ENCODE results near the gene ZNF132. TPM values are rescaled to one million over a fixed set of nuclear protein-coding genes. Genes with fewer than 3 reads are reported as not detected.

ZNF132 gene
- total and polyA plus RNA-seq, 2 experiments from 2014 or later: 2.2 to 5.2 TPM

DNA sequence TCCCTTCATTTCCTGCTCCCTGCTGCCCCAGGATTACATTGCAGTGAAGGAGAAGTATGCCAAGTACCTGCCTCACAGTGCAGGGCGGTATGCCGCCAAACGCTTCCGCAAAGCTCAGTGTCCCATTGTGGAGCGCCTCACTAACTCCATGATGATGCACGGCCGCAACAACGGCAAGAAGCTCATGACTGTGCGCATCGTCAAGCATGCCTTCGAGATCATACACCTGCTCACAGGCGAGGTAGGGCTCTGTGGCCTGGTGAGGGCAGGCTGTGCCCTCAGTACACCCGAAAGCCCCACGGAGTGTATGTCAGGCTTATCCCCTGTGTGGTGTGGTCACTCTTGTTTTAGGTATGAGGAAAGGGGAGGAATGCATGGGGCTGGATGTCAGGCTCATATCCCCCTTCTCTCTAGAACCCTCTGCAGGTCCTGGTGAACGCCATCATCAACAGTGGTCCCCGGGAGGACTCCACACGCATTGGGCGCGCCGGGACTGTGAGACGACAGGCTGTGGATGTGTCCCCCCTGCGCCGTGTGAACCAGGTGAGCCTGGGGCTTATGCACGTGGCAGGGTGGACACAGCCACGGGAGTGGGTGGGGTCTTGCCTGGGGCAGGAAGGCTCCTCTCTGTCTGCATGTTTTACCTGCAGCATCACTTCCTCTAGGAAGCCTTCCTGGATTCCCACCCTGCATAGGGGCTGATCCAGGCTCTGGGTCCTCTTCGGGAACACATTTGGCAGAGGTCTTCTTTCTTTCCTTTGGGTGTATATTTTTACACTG lies 46.8 kb downstream of the ZNF132 start:
- Histone ChIP-seq H3F3A (replicated peaks; ENCODE audit: low read depth) (peaks cover 70% of the 10 kb centered on the region), H3K9me2 (ENCODE audit: insufficient read depth) (no peaks in the 10 kb centered on the region), H3K27me3 (ENCODE audit: insufficient read depth) (peaks cover 16% of the 10 kb centered on the region), H4K20me1 (replicated peaks; ENCODE audit: insufficient read depth) (peaks cover 35% of the 10 kb centered on the region), H3K79me2 (replicated peaks; ENCODE audit: insufficient read depth) (peaks cover 39% of the 10 kb centered on the region), H3K36me3 (ENCODE audit: insufficient read depth) (peaks cover 46% of the 10 kb centered on the region), H3K4me1 (ENCODE audit: insufficient read depth) (peaks cover 8% of the 10 kb centered on the region), H2AFZ (no peak overlapping the region), H3K27ac (ENCODE audit: low read depth) (no peak overlapping the region), H3K4me3 (no peak overlapping the region), H3K4me2 (no peak overlapping the region)
- Mint-ChIP-seq H3K27ac (no peak overlapping the region), H3K36me3 (ENCODE audit: low read depth) (peaks cover 70% of the 10 kb centered on the region), H3K27me3 (ENCODE audit: insufficient read depth, low read depth, poor library complexity) (peaks cover 22% of the 10 kb centered on the region), H3K4me3 (no peak overlapping the region; the same call in 2 of the 3 replicates), H3K9me3 (no peaks in the 10 kb centered on the region), H3K4me1 (peaks cover 21% of the 10 kb centered on the region)
- TF ChIP-seq, protein P1, sequence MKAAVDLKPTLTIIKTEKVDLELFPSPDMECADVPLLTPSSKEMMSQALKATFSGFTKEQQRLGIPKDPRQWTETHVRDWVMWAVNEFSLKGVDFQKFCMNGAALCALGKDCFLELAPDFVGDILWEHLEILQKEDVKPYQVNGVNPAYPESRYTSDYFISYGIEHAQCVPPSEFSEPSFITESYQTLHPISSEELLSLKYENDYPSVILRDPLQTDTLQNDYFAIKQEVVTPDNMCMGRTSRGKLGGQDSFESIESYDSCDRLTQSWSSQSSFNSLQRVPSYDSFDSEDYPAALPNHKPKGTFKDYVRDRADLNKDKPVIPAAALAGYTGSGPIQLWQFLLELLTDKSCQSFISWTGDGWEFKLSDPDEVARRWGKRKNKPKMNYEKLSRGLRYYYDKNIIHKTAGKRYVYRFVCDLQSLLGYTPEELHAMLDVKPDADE (IDR thresholded peaks at IDR 0.05): no peak
- TF ChIP-seq, protein P2, sequence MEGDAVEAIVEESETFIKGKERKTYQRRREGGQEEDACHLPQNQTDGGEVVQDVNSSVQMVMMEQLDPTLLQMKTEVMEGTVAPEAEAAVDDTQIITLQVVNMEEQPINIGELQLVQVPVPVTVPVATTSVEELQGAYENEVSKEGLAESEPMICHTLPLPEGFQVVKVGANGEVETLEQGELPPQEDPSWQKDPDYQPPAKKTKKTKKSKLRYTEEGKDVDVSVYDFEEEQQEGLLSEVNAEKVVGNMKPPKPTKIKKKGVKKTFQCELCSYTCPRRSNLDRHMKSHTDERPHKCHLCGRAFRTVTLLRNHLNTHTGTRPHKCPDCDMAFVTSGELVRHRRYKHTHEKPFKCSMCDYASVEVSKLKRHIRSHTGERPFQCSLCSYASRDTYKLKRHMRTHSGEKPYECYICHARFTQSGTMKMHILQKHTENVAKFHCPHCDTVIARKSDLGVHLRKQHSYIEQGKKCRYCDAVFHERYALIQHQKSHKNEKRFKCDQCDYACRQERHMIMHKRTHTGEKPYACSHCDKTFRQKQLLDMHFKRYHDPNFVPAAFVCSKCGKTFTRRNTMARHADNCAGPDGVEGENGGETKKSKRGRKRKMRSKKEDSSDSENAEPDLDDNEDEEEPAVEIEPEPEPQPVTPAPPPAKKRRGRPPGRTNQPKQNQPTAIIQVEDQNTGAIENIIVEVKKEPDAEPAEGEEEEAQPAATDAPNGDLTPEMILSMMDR (conservative IDR thresholded peaks at IDR 0.05; ENCODE audit: low read depth in 2 of 2): no peak
- no peak for TF ChIP-seq EZH2 (IDR thresholded peaks at IDR 0.05; ENCODE audit: low read depth, unreplicated experiment)
- TF ChIP-seq ZNF114 (CRISPR knock-in tag; IDR thresholded peaks at IDR 0.05): no peak
- TF ChIP-seq, protein P3, sequence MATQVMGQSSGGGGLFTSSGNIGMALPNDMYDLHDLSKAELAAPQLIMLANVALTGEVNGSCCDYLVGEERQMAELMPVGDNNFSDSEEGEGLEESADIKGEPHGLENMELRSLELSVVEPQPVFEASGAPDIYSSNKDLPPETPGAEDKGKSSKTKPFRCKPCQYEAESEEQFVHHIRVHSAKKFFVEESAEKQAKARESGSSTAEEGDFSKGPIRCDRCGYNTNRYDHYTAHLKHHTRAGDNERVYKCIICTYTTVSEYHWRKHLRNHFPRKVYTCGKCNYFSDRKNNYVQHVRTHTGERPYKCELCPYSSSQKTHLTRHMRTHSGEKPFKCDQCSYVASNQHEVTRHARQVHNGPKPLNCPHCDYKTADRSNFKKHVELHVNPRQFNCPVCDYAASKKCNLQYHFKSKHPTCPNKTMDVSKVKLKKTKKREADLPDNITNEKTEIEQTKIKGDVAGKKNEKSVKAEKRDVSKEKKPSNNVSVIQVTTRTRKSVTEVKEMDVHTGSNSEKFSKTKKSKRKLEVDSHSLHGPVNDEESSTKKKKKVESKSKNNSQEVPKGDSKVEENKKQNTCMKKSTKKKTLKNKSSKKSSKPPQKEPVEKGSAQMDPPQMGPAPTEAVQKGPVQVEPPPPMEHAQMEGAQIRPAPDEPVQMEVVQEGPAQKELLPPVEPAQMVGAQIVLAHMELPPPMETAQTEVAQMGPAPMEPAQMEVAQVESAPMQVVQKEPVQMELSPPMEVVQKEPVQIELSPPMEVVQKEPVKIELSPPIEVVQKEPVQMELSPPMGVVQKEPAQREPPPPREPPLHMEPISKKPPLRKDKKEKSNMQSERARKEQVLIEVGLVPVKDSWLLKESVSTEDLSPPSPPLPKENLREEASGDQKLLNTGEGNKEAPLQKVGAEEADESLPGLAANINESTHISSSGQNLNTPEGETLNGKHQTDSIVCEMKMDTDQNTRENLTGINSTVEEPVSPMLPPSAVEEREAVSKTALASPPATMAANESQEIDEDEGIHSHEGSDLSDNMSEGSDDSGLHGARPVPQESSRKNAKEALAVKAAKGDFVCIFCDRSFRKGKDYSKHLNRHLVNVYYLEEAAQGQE (IDR thresholded peaks at IDR 0.05; ENCODE audit: unreplicated experiment): no peak
- no peak for TF ChIP-seq ZNF331 (CRISPR knock-in tag; IDR thresholded peaks at IDR 0.05; ENCODE audit: low read depth)
- TF ChIP-seq JUNB (IDR thresholded peaks at IDR 0.05; ENCODE audit: unreplicated experiment): no peak
- TF ChIP-seq POLR2AphosphoS5 (IDR thresholded peaks at IDR 0.05; ENCODE audit: low read depth): no peak
- DNase-seq (ENCODE audit: low spot score) (no peak), ATAC-seq (no peak)
